Ovary (tissue), 3 donors: ENCODE data around the gene DMRTA2.

ENCODE experiments used
- CTCF ChIP-seq, 3 donors: fragments of 450-650 bp in 2 of 3; fragments of 200-600 bp in 1 of 3; IDR thresholded peaks; one replicate each; pipeline versions ENCODE4 v1.5.1 to v1.8.0; 2016 to 2022; ENCODE audit warnings: antibody characterized with exemption in 3 of 3, mild to moderate bottlenecking in 1 of 3
- EP300 ChIP-seq: sonication (generic); formaldehyde crosslinking; IDR thresholded peaks from one replicate; pipeline ENCODE4 v1.6.1; 2017; ENCODE audit warnings: antibody characterized with exemption
- POLR2A ChIP-seq: fragments of 450-650 bp; IDR thresholded peaks from one replicate; pipeline ENCODE4 v1.6.1; 2017; ENCODE audit warnings: antibody characterized with exemption, mild to moderate bottlenecking, moderate library complexity
- donor health status: DM: no; HTN: no; CAD: no.

- TF ChIP-seq CTCF (IDR thresholded peaks at IDR 0.05) (no peak), POLR2A (no peak), EP300 (no peak)
Observed at GRCh38 chr1:50458507-50458906, 35.3 kb upstream of the DMRTA2 start.
